Stomach (tissue), 9 donors: ENCODE data around the gene DACH1. TPM values are rescaled to one million over a fixed set of nuclear protein-coding genes. Genes with fewer than 3 reads are reported as not detected.
A peak's percentile ranks its signal among the peaks of the same experiment; 100 is the strongest.

Experiments used
- DNase-seq, 2 donors: peaks; one replicate each; pipeline versions ENCODE4 v3.0.0 to v3.0.0-alpha.2; 2013 to 2019
- H3K27ac ChIP-seq, 5 donors: fragments of 200-600 bp in 4 of 5; sonication (generic) in 4 of 5; one replicate each; pipeline ENCODE4 v1.5.1; 2013 to 2019; ENCODE audit warnings: mild to moderate bottlenecking in 1 of 5, moderate library complexity in 1 of 5
- H3K27me3 ChIP-seq, 3 donors: fragments of 200-600 bp; sonication (generic); one replicate each; pipeline ENCODE4 v1.5.1; 2017 to 2019; ENCODE audit warnings: mixed run types in 1 of 3
- H3K36me3 ChIP-seq, 4 donors: fragments of 200-600 bp; sonication (generic); 1 replicate in 3 of 4; 2 replicates in 1 of 4; pipeline ENCODE4 v1.5.1; 2016 to 2019
- H3K4me1 ChIP-seq, 4 donors: fragments of 200-600 bp; sonication (generic); one replicate each; pipeline ENCODE4 v1.5.1; 2016 to 2019
- H3K4me3 ChIP-seq, 4 donors: fragments of 200-600 bp; sonication (generic) in 3 of 4; one replicate each; pipeline ENCODE4 v1.5.1; 2016 to 2019; ENCODE audit warnings: mild to moderate bottlenecking in 1 of 4
- H3K9me3 ChIP-seq, 4 donors: fragments of 200-600 bp; sonication (generic); one replicate each; pipeline ENCODE4 v1.5.1; 2016 to 2019
- CTCF ChIP-seq, 7 experiments: fragments of 450-650 bp in 4 of 7; fragments of 200-600 bp in 3 of 7; sonication (generic) in 3 of 7; IDR thresholded peaks; one replicate each; pipeline ENCODE4 v1.5.1; 2016 to 2019; ENCODE audit warnings: antibody characterized with exemption in 7 of 7, control low read depth in 2 of 7, mild to moderate bottlenecking in 1 of 7
- EP300 ChIP-seq: sonication (generic); formaldehyde crosslinking; IDR thresholded peaks from one replicate; pipeline ENCODE4 v1.6.1; 2017; ENCODE audit warnings: antibody characterized with exemption
- POLR2A ChIP-seq, 4 donors: fragments of 450-650 bp; IDR thresholded peaks; one replicate each; pipeline ENCODE4 v1.6.1; 2016; ENCODE audit warnings: antibody characterized with exemption in 4 of 4, control low read depth in 2 of 4, mild to moderate bottlenecking in 1 of 4, moderate library complexity in 1 of 4
- POLR2AphosphoS5 ChIP-seq, 3 donors: sonication (generic); formaldehyde crosslinking; IDR thresholded peaks; one replicate each; pipeline ENCODE4 v1.6.1; 2016; ENCODE audit warnings: antibody characterized with exemption in 3 of 3
- WGBS, 5 donors: extraction: QIAGEN DNeasy Blood & Tissue Kit in 3 of 5; methylation state at CpG; one replicate each; pipeline versions ENCODE4 v1.1.5 to v1.1.7; 2013 to 2018; 5-methylcytosine and 5-hydroxymethylcytosine counted together
- intact Hi-C: fragments of 100-400 bp; cut with DNase I; formaldehyde crosslinking; loops from one replicate; pipeline ENCODE4 v1.15.1; 2023; ENCODE audit warnings: low total_unique reads
- polyA plus RNA-seq, 3 donors: library from polyadenylated mRNA; stranded (reverse); fragments of 200-250 nt; gene quantifications; one replicate each; pipeline ENCODE4 v1.2.3, GENCODE V29; 2013
- total RNA-seq, 5 donors: library from RNA; depleted of rRNA; stranded (reverse); fragments of >200 nt; gene quantifications; one replicate each; pipeline versions ENCODE4 v1.1.0 to v1.2.3, GENCODE V29; 2014 to 2016
- donor health status: healthy with polysubstance abuse.
- donor health status: Bipolar disorder and iron deficiency.
- donor health status: healthy.

Gene DACH1
- total and polyA plus RNA-seq, 8 donors, result 0.28 to 9.4 (median 2.9) TPM; not detected in 1

GRCh38 chr13:71718931-71719330, 148.1 kb downstream of the DACH1 start:
- H3K27ac ChIP-seq, result no peak overlapping the region
- H3K27me3 ChIP-seq, result no peaks in the 10 kb centered on the region
- H3K36me3 ChIP-seq, result no peaks in the 10 kb centered on the region
- no peak overlapping the region for H3K4me3 ChIP-seq
- H3K4me1 ChIP-seq, result no peaks in the 10 kb centered on the region
- TF ChIP-seq POLR2AphosphoS5 (IDR thresholded peaks at IDR 0.05) (no peak), POLR2A (IDR thresholded peaks at IDR 0.05) (no peak), EP300 (no peak), CTCF (IDR thresholded peaks at IDR 0.05) (no peak)
- 78 to 86% (median 81%) methylated on average over 1 of the region's 1 CpG for WGBS, 5 donors
- H3K9me3 ChIP-seq, result no peaks in the 10 kb centered on the region
- intact Hi-C loops, result no loop called here
- DNase-seq, result no peak

- Histone ChIP-seq H3K4me3 (no peak overlapping the region), H3K4me1 (peaks cover 0 to 4% (median 0%) of the 10 kb centered on the region in 4 donors), H3K9me3 (no peaks in the 10 kb centered on the region), H3K36me3 (no peaks in the 10 kb centered on the region), H3K27ac (no peak overlapping the region), H3K27me3 (no peaks in the 10 kb centered on the region)
- intact Hi-C loops, result no loop called here
- no peak for DNase-seq
- 59 to 68% (median 62%) methylated on average over 2 of the region's 2 CpGs for WGBS, 5 donors
- no peak for TF ChIP-seq EP300
- TF ChIP-seq POLR2A (IDR thresholded peaks at IDR 0.05), result no peak
- TF ChIP-seq POLR2AphosphoS5 (IDR thresholded peaks at IDR 0.05), result no peak
- TF ChIP-seq CTCF (IDR thresholded peaks at IDR 0.05), result no peak
Observed at GRCh38 chr13:71714802-71715375, 152.1 kb downstream of the DACH1 start.

GRCh38 chr13:71712988-71713653, 153.9 kb downstream of the DACH1 start:
- Histone ChIP-seq H3K9me3 (no peaks in the 10 kb centered on the region), H3K36me3 (no peaks in the 10 kb centered on the region), H3K4me1 (peaks cover 0 to 4% (median 0%) of the 10 kb centered on the region in 4 donors), H3K27me3 (no peaks in the 10 kb centered on the region), H3K4me3 (no peak overlapping the region), H3K27ac (no peak overlapping the region)
- WGBS, 5 donors, result 20 to 39% (median 29%) methylated on average over 3 of the region's 3 CpGs
- TF ChIP-seq EP300 (no peak), CTCF (IDR thresholded peaks at IDR 0.05) (no peak), POLR2A (IDR thresholded peaks at IDR 0.05) (no peak), POLR2AphosphoS5 (IDR thresholded peaks at IDR 0.05) (no peak)
- intact Hi-C loops, result no loop called here
- peak in 1 of 2 donors; percentile 72 for DNase-seq

GRCh38 chr13:71704656-71705055, 162.3 kb downstream of the DACH1 start:
- Histone ChIP-seq H3K27me3 (no peaks in the 10 kb centered on the region), H3K4me3 (no peak overlapping the region), H3K36me3 (no peaks in the 10 kb centered on the region), H3K27ac (no peak overlapping the region), H3K9me3 (no peaks in the 10 kb centered on the region), H3K4me1 (no peaks in the 10 kb centered on the region)
- TF ChIP-seq POLR2A (IDR thresholded peaks at IDR 0.05) (no peak), CTCF (IDR thresholded peaks at IDR 0.05) (no peak), EP300 (no peak), POLR2AphosphoS5 (IDR thresholded peaks at IDR 0.05) (no peak)
- WGBS, 5 donors, result 75 to 88% (median 84%) methylated on average over 4 of the region's 4 CpGs
- intact Hi-C loops, result no loop called here
- no peak for DNase-seq
